ENCODE data around the gene VPS51. TPM values are rescaled to one million over a fixed set of nuclear protein-coding genes. Genes with fewer than 3 reads are reported as not detected.
A peak's percentile ranks its signal among the peaks of the same experiment; 100 is the strongest.

Gene VPS51
- total and polyA plus RNA-seq, 2 of the 13 experiments (the other 11 are each of a cell fraction or from before 2014, with no cell fraction given), result 76.3 to 90.6 TPM

DNA sequence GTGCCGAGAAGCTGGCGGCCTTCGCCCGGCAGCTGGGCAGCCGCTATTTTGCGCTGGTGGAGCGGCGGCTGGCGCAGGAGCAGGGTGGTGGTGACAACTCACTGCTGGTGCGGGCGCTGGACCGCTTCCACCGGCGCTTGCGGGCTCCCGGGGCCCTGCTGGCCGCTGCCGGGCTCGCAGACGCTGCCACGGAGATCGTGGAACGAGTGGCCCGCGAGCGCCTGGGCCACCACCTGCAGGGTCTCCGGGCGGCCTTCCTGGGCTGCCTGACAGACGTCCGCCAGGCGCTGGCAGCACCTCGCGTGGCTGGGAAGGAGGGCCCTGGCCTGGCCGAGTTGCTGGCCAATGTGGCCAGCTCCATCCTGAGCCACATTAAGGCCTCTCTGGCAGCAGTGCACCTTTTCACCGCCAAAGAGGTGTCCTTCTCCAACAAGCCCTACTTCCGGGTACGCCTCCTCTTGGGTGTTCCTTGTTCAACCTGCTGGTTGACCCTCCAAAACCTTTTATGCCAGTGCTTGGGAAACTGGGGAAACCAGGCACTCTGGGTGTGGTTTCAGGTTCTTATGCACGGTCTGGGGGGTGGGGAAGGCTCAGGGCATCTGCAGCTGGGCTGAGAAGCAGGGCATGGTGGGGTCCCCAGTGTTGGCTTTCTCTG, 12.6 kb downstream of the VPS51 start (continued):
- TF ChIP-seq JDP2 (CRISPR knock-in tag; IDR thresholded peaks at IDR 0.05; ENCODE audit: borderline replicate concordance), result no peak
- TF ChIP-seq, protein P1, sequence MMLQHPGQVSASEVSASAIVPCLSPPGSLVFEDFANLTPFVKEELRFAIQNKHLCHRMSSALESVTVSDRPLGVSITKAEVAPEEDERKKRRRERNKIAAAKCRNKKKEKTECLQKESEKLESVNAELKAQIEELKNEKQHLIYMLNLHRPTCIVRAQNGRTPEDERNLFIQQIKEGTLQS (CRISPR knock-in tag; IDR thresholded peaks at IDR 0.05), result no peak
- TF ChIP-seq ZNF484 (CRISPR knock-in tag; IDR thresholded peaks at IDR 0.05; ENCODE audit: borderline replicate concordance, low read depth), result no peak

DNA sequence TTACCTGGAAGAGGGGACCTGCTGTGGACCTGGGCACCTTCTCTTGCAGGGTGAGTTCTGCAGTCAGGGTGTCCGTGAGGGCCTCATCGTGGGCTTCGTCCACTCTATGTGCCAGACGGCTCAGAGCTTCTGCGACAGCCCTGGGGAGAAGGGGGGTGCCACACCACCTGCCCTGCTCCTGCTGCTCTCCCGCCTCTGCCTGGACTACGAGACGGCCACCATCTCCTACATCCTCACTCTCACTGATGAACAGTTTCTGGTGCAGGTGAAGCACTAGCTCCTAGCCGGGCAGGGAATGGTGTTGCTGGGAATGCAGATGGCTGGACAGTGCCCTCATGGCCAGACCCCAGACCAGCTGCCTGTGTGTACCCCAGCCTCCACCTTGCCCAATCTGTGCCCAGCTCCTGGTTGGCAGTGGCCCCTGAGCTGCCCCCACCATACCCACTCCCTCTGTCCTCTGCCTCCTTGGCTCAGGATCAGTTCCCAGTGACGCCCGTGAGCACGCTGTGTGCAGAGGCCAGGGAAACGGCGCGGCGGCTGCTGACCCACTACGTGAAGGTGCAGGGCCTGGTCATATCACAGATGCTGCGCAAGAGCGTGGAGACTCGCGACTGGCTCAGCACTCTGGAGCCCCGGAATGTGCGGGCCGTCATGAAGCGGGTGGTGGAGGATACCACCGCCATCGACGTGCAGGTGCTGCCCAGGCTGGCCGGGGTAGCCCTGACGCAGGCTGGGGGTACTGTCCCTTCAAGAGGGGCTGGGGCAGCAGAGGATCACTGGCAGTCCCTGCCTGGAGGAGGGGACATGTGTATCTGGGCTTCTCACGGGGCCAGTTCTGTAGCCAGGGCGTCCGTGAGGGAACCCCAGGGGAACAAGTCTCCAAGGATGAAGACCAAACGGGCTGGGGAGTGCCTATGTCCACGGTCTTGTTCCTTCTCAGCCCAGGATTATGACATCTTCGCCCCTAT, 13.5 kb downstream of the VPS51 start:
- FAIRE-seq, result no peak
- ChIA-PET POLR2A (interaction anchor here (0.8 to 5.0 kb wide), 11 partner anchors 10 to 331 kb away, joined by 3 to 86 read pairs (median 9); partner anchors contain the start of genes BATF2, CAPN1, DPF2 and FAU), CTCF (ENCODE audit: low intra/inter-chr PET ratio, low total read pairs) (interaction anchor here (1.4 to 1.5 kb wide), 2 partner anchors 71 to 144 kb away, joined by 4 to 9 read pairs; no protein-coding TSS in a partner anchor)
- no peak for DNase-seq (ENCODE audit: low spot score)
- no TSS peak for BruUV-seq (replicated peaks)
- H3K4me1 ChIP-seq (ENCODE audit: insufficient read depth, low read length), result peaks cover 24% of the 10 kb centered on the region
- ATAC-seq, result no peak
- H3K36me3 ChIP-seq (replicated peaks in 1 of 2; ENCODE audit: control insufficient read depth in 1 of 2, insufficient read depth in 2 of 2, low read length in 2 of 2), result peaks cover 7 to 25% of the 10 kb centered on the region in 2 experiments; a peak in 3 of 5 replicates
- no peaks in the 10 kb centered on the region for H4K20me1 ChIP-seq (ENCODE audit: insufficient read depth, low read length)
- H3K27ac ChIP-seq (ENCODE audit: extremely low read length, insufficient read depth, low read length), result no peak overlapping the region
- no peak overlapping the region for H3K4me2 ChIP-seq (ENCODE audit: low read depth, low read length)
- no peaks in the 10 kb centered on the region for H3K9me3 ChIP-seq (ENCODE audit: low read length)
- H3K4me3 ChIP-seq (replicated peaks in 1 of 3; ENCODE audit: insufficient read depth in 1 of 3, low read depth in 2 of 3, low read length in 3 of 3), result no peak overlapping the region
- intact Hi-C loops (cut with micrococcal nuclease; ENCODE audit: unreplicated experiment), result loop anchor here (2.0 kb wide), 1 partner anchor 13 kb away; the partner anchor contains the start of gene VPS51
- H3K27me3 ChIP-seq (ENCODE audit: control insufficient read depth in 1 of 2, insufficient read depth in 2 of 2, low read length in 2 of 2), result no peaks in the 10 kb centered on the region
- peaks cover 7% of the 10 kb centered on the region for H3K79me2 ChIP-seq (ENCODE audit: insufficient read depth, low read length)
- 95% methylated on average over 26 of the region's 36 CpGs for WGBS (ENCODE audit: low lambda C conversion rate)
- no peak overlapping the region for H2AFZ ChIP-seq (ENCODE audit: low read length)
- no peak overlapping the region for H3K9ac ChIP-seq (ENCODE audit: insufficient read depth, low read depth, low read length)
- in situ Hi-C loops (cut with HindIII; ENCODE audit: extremely low pct_ligation_motif_present, low pct_unique_long_range_greater_than_20kb), result loop anchor here (5.0 kb wide), 1 partner anchor 73 kb away; the partner anchor contains the start of gene CAPN1
- TF ChIP-seq ZNF326 (CRISPR knock-in tag; IDR thresholded peaks at IDR 0.05; ENCODE audit: borderline replicate concordance), result no peak
- TF ChIP-seq AGO2 (optimal IDR thresholded peaks at IDR 0.05; ENCODE audit: low read depth, low read length), result peak; percentile 87
- no peak for TF ChIP-seq MED8 (CRISPR knock-in tag; IDR thresholded peaks at IDR 0.05; ENCODE audit: insufficient replicate concordance)
- TF ChIP-seq POLR2AphosphoS2 (IDR thresholded peaks at IDR 0.05; ENCODE audit: low read depth, low read length), result 0 out of 2 replicates have a peak, but pooled peaks have one; percentile 45
- no peak for TF ChIP-seq PCBP2 (optimal IDR thresholded peaks at IDR 0.05; ENCODE audit: low read depth, low read length, poor library complexity, severe bottlenecking)
- no peak for TF ChIP-seq FOXA3 (CRISPR knock-in tag; IDR thresholded peaks at IDR 0.05)
- TF ChIP-seq KDM2A (CRISPR knock-in tag; IDR thresholded peaks at IDR 0.05; ENCODE audit: borderline replicate concordance, low read depth), result 0 out of 2 replicates have a peak, but pooled peaks have one; percentile 9
- 0 out of 2 replicates have a peak, but pooled peaks have one; percentile 2 for TF ChIP-seq ETV5 (CRISPR knock-in tag; IDR thresholded peaks at IDR 0.05; ENCODE audit: borderline replicate concordance)
- TF ChIP-seq, protein P2, sequence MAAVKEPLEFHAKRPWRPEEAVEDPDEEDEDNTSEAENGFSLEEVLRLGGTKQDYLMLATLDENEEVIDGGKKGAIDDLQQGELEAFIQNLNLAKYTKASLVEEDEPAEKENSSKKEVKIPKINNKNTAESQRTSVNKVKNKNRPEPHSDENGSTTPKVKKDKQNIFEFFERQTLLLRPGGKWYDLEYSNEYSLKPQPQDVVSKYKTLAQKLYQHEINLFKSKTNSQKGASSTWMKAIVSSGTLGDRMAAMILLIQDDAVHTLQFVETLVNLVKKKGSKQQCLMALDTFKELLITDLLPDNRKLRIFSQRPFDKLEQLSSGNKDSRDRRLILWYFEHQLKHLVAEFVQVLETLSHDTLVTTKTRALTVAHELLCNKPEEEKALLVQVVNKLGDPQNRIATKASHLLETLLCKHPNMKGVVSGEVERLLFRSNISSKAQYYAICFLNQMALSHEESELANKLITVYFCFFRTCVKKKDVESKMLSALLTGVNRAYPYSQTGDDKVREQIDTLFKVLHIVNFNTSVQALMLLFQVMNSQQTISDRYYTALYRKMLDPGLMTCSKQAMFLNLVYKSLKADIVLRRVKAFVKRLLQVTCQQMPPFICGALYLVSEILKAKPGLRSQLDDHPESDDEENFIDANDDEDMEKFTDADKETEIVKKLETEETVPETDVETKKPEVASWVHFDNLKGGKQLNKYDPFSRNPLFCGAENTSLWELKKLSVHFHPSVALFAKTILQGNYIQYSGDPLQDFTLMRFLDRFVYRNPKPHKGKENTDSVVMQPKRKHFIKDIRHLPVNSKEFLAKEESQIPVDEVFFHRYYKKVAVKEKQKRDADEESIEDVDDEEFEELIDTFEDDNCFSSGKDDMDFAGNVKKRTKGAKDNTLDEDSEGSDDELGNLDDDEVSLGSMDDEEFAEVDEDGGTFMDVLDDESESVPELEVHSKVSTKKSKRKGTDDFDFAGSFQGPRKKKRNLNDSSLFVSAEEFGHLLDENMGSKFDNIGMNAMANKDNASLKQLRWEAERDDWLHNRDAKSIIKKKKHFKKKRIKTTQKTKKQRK (IDR thresholded peaks at IDR 0.05; ENCODE audit: low read length), result no peak
- TF ChIP-seq RAD21 (CRISPR knock-in tag; IDR thresholded peaks at IDR 0.05), result no peak
